Progenitor cell of endocrine pancreas (in vitro differentiated cells): ENCODE results near the gene SPSB1. TPM values are rescaled to one million over a fixed set of nuclear protein-coding genes. Genes with fewer than 3 reads are reported as not detected.

Source experiments
- DNase-seq: peaks from one replicate; pipeline ENCODE4 v3.0.0; 2021; ENCODE audit warnings: low spot score; ENCODE audit not compliant: unreplicated experiment
- H3K27ac Mint-ChIP-seq: 2 replicates; pipeline ENCODE4 v1.8.0; 2021; ENCODE audit warnings: mild to moderate bottlenecking, moderate library complexity, mixed read lengths
- H3K27me3 Mint-ChIP-seq: 2 replicates; pipeline ENCODE4 v1.8.0; 2021; ENCODE audit warnings: mixed read lengths
- H3K36me3 Mint-ChIP-seq: 2 replicates; pipeline ENCODE4 v1.8.0; 2022; ENCODE audit warnings: mixed read lengths; ENCODE audit not compliant: insufficient read depth
- H3K4me1 Mint-ChIP-seq: 2 replicates; pipeline ENCODE4 v1.8.0; 2021; ENCODE audit warnings: low read depth, mixed read lengths
- H3K4me3 Mint-ChIP-seq: 2 replicates; pipeline ENCODE4 v1.8.0; 2021; ENCODE audit warnings: low read depth, mild to moderate bottlenecking, moderate library complexity, mixed read lengths
- H3K9me3 Mint-ChIP-seq: 2 replicates; pipeline ENCODE4 v1.8.0; 2021; ENCODE audit warnings: low read depth, mixed read lengths
- total RNA-seq: library from RNA; stranded (reverse); gene quantifications from 2 replicates; pipeline ENCODE4 v1.2.1, GENCODE V29; 2021
- TF ChIP-seq, protein P1 (sequence below): fragments of 200-600 bp; sonication (generic); IDR thresholded peaks from one replicate; pipeline ENCODE4 v1.5.0; 2021; ENCODE audit warnings: antibody characterized with exemption, mild to moderate bottlenecking; ENCODE audit not compliant: unreplicated experiment

SPSB1 gene
- total RNA-seq, 1 donor from 2014 or later: 6.6 TPM

DNA sequence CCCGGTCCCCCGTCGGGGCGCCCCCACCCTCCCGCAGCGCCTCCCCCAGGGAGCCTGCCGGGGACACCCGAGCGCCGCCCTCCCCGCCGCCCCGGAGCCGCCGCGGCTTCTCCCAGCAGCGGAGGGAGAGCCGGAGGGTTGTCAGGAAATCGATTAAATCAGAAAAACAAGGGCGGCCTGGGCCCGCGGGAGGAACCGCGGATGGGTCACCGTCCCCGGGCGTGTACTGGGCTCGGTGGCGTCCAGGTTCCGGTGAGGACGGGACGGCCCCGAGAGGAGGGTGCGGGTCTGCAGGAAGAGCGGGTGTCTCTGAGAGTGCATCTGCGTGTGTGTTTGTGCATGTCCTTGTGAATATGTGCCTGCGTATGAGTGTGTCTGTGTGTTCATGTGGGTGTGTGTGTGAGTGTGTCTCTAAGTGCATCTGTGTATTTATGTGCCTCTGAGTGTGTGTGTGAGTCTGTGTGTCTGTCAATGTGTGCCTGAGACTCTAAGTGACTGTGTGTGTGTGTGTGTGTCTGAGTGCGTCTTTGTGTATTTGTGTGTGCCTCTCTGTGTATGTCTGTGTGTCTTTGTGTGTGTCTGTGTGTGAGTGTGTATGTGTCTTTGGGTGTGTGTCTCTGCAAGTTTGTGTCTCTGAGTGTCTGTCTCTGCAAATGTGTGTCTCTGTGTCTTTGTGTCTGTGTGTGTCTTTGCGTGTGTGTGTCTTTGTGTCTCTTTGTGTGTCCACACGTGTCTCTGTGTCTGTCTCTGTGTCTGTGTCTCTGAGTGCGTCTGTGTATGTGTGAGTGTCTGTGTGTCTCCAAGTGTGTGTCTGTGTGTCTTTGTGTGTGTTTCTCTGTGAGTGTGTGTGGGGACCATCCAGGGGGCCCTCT, 1.1 kb downstream of the SPSB1 start:
- peaks cover 2% of the 10 kb centered on the region for H3K36me3 Mint-ChIP-seq
- H3K27me3 Mint-ChIP-seq: peaks cover 5% of the 10 kb centered on the region
- H3K4me3 Mint-ChIP-seq: no peak overlapping the region
- TF ChIP-seq, protein P1, sequence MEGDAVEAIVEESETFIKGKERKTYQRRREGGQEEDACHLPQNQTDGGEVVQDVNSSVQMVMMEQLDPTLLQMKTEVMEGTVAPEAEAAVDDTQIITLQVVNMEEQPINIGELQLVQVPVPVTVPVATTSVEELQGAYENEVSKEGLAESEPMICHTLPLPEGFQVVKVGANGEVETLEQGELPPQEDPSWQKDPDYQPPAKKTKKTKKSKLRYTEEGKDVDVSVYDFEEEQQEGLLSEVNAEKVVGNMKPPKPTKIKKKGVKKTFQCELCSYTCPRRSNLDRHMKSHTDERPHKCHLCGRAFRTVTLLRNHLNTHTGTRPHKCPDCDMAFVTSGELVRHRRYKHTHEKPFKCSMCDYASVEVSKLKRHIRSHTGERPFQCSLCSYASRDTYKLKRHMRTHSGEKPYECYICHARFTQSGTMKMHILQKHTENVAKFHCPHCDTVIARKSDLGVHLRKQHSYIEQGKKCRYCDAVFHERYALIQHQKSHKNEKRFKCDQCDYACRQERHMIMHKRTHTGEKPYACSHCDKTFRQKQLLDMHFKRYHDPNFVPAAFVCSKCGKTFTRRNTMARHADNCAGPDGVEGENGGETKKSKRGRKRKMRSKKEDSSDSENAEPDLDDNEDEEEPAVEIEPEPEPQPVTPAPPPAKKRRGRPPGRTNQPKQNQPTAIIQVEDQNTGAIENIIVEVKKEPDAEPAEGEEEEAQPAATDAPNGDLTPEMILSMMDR: no peak
- no peak overlapping the region for H3K27ac Mint-ChIP-seq
- peak; percentile 34 for DNase-seq
- peaks cover 4% of the 10 kb centered on the region for H3K9me3 Mint-ChIP-seq
- peaks cover 2% of the 10 kb centered on the region for H3K4me1 Mint-ChIP-seq

DNA sequence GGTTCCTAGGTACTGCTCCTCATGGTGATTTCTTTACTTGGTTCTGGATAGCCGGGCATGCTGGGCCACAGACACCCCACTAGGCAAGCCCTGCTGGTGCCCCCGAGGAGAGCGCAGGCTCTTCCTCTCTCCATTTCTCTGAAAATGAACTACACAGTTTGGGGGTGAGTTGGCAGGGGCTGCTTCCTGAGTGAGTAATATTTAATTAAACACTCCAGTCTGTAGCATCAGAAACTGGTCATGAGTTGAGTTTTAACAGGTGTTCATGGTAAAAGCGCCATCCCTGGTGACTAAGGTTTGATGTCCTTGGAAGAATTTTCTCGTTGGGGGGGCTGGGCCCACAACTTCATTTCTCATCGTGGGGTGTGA, 1.7 kb downstream of the SPSB1 start:
- H3K4me3 Mint-ChIP-seq: no peak overlapping the region

DNA sequence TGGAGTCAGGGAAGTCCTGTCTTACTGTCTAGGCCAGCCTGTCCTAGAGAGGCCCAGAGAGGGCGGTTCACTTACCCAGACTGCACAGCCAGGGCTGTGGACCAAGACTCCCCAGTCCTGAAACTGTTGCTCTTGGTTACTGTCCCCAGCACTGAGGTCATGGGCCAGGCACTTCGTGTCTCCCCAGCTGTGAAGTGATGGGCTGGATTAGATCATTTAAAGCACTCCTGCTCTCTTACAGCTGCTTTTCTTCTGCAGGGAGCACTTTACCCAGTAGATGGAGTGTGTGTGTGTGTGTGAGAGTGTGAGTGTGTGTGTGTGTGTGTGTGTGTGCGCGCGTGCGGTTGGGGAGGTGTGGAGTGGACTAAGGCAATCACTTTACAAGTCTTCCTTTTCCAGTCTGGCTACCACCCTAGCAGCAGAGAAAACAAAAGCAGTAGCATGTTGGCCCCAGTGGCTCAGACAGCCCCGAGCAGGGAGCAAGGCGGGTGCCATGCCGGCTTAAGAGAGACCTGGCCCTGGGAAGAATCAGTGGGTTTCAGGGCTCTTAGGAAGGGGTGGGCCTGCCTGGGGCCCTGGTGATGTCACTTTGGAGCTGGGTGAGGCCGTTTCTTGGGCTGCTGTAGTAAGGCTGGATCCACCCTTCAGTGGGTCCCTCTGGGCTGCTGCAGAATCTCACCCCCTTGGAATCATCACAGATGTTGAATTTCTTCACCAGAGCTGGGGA, 2.4 kb downstream of the SPSB1 start:
- Mint-ChIP-seq H3K9me3 (no peaks in the 10 kb centered on the region), H3K27me3 (peaks cover 5% of the 10 kb centered on the region), H3K36me3 (no peaks in the 10 kb centered on the region), H3K4me1 (peaks cover 3% of the 10 kb centered on the region), H3K27ac (peak overlapping the region; percentile 21), H3K4me3 (peak overlapping the region; percentile 33)
- TF ChIP-seq, protein P1: no peak
- DNase-seq: no peak

More for the DNA sequence above, 1.7 kb downstream of the SPSB1 start:
- Mint-ChIP-seq H3K36me3 (no peaks in the 10 kb centered on the region), H3K27ac (no peak overlapping the region), H3K4me1 (peaks cover 2% of the 10 kb centered on the region), H3K27me3 (peaks cover 5% of the 10 kb centered on the region), H3K9me3 (no peaks in the 10 kb centered on the region)
- no peak for DNase-seq
- TF ChIP-seq, protein P1: no peak

DNA sequence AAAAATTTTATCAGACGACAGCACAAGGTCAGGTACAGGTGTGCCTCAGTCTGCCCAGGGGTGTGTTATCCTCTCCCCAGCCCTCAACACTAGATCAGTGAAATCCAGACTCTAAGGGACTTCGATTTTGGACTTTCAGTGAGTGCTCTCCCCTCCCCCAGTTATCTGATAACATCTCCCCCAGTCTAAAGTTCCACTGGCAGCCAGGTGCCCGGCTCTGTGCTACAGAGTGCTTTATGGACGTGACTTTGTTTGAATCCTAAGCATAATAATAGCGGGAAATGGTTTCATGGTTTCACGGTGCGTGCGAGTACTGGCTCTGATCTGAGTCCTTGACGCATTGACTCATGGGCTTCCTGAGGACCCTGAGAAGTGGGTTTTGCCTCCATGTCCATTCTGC, 3.2 kb downstream of the SPSB1 start:
- H3K9me3 Mint-ChIP-seq: no peaks in the 10 kb centered on the region
- TF ChIP-seq, protein P1: no peak
- H3K36me3 Mint-ChIP-seq: peaks cover 3% of the 10 kb centered on the region
- no peak for DNase-seq
- H3K27ac Mint-ChIP-seq: no peak overlapping the region
- H3K4me3 Mint-ChIP-seq: no peak overlapping the region
- H3K27me3 Mint-ChIP-seq: peaks cover 5% of the 10 kb centered on the region
- peaks cover 9% of the 10 kb centered on the region for H3K4me1 Mint-ChIP-seq

DNA sequence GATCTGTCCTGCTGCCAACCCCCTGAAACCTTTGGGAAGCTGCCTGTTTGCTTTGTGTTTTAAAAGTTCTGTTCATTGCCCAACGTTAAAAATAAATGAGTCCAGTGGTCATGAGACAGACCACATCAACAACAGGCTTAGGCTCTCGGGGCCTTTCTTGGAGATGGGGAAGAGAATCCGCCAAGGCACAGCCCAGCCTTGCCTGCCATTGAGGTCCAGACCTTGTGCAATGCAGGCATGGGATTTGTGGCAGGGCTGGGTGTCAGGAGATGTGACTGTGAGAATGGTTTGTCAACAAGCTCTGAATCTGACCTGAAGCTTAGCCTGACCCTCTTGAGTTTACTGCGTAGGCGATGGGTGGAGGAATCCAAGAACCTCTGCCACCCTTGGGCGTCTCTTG, 4.2 kb downstream of the SPSB1 start:
- peaks cover 1% of the 10 kb centered on the region for H3K27me3 Mint-ChIP-seq

More for the DNA sequence above, 4.2 kb downstream of the SPSB1 start:
- Mint-ChIP-seq H3K27ac (no peak overlapping the region), H3K4me3 (no peak overlapping the region), H3K36me3 (peaks cover 3% of the 10 kb centered on the region), H3K9me3 (no peaks in the 10 kb centered on the region), H3K4me1 (peaks cover 9% of the 10 kb centered on the region)
- TF ChIP-seq, protein P1: no peak
- no peak for DNase-seq
